SK-N-SH (cell line): ENCODE data around the gene TM9SF3. TPM values are rescaled to one million over a fixed set of nuclear protein-coding genes. Genes with fewer than 3 reads are reported as not detected.

Experiments
- CTCF ChIA-PET: fragments of 300-600, 350-600 bp; formaldehyde crosslinking; extraction: SDS; loops from one replicate; lab custom pipeline; 2021; lab: Yijun Ruan, JAX
- POLR2A ChIA-PET: fragments of 350-600 bp; sonication (Branson Sonifier 250); formaldehyde crosslinking; extraction: SDS; loops from one replicate; lab custom pipeline; 2020; ENCODE audit warnings: antibody characterized with exemption, inconsistent platforms; lab: Yijun Ruan, JAX
- DNase-seq: peaks from one replicate; pipeline ENCODE4 v3.0.0; 2012
- H2AFZ ChIP-seq: fragments of 200-600 bp; sonication (generic); 2 replicates; pipeline ENCODE4 v1.8.1; 2016; ENCODE audit warnings: antibody characterized with exemption, mild to moderate bottlenecking, low read depth
- H3F3A ChIP-seq: fragments of 200-600 bp; sonication (generic); replicated peaks from 2 replicates; pipeline ENCODE3; 2016; ENCODE audit warnings: antibody characterized with exemption, mild to moderate bottlenecking; ENCODE audit not compliant: insufficient read depth
- H3K27ac ChIP-seq, 2 experiments: fragments of 200-500 bp in 1 of 2; fragments of 200-600 bp in 1 of 2; sonication (Bioruptor generic) in 1 of 2; sonication (generic), shearing (Covaris generic) in 1 of 2; 2 replicates each; pipeline versions ENCODE4 v1.5.1 to v1.6.1; 2014 to 2016; ENCODE audit warnings: low read depth in 2 of 2, inconsistent platforms in 1 of 2, low read length in 1 of 2, mild to moderate bottlenecking in 1 of 2, mixed read lengths in 1 of 2
- H3K27me3 ChIP-seq: fragments of 200-600 bp; sonication (generic), shearing (Covaris generic); 2 replicates; pipeline ENCODE4 v1.6.1; 2016; ENCODE audit warnings: mixed run types; ENCODE audit not compliant: insufficient read depth
- H3K36me3 ChIP-seq, 2 experiments: fragments of 200-500 bp in 1 of 2; fragments of 200-600 bp in 1 of 2; sonication (Bioruptor generic) in 1 of 2; sonication (generic) in 1 of 2; replicated peaks in 1 of 2; 2 replicates each; pipeline versions ENCODE3 to v1.5.1; 2014 to 2016; ENCODE audit warnings: low read length in 1 of 2, mild to moderate bottlenecking in 1 of 2; ENCODE audit not compliant: insufficient read depth in 2 of 2, control insufficient read depth in 1 of 2
- H3K4me1 ChIP-seq, 2 experiments: fragments of 200-500 bp in 1 of 2; fragments of 200-600 bp in 1 of 2; sonication (Bioruptor generic) in 1 of 2; sonication (generic), shearing (Covaris generic) in 1 of 2; 2 replicates each; pipeline versions ENCODE4 v1.5.1 to v1.6.1; 2014 to 2016; ENCODE audit warnings: low read depth in 1 of 2, low read length in 1 of 2, mixed run types in 1 of 2; ENCODE audit not compliant: insufficient read depth in 2 of 2, control insufficient read depth in 1 of 2
- H3K4me2 ChIP-seq: fragments of 200-600 bp; sonication (generic), shearing (Covaris generic); 2 replicates; pipeline ENCODE4 v1.6.1; 2017; ENCODE audit warnings: mixed run types
- H3K4me3 ChIP-seq, 2 experiments: fragments of 200-500 bp in 1 of 2; fragments of 200-600 bp in 1 of 2; sonication (Bioruptor generic) in 1 of 2; sonication (generic), shearing (Covaris generic) in 1 of 2; 2 replicates each; pipeline versions ENCODE4 v1.5.1 to v1.8.1; 2014 to 2016; ENCODE audit warnings: low read depth in 2 of 2, inconsistent platforms in 1 of 2, low read length in 1 of 2, mild to moderate bottlenecking in 1 of 2, mixed read lengths in 1 of 2, moderate library complexity in 1 of 2
- H3K79me2 ChIP-seq: fragments of 200-600 bp; sonication (generic); 2 replicates; pipeline ENCODE4 v1.8.1; 2017; ENCODE audit warnings: mild to moderate bottlenecking; ENCODE audit not compliant: insufficient read depth
- H3K9ac ChIP-seq: fragments of 200-600 bp; sonication (generic); 2 replicates; pipeline ENCODE4 v1.6.1; 2017; ENCODE audit warnings: mixed run types
- H3K9me2 ChIP-seq: fragments of 200-600 bp; sonication (generic); 2 replicates; pipeline ENCODE4 v1.6.1; 2017; ENCODE audit warnings: mixed run types
- H3K9me3 ChIP-seq: fragments of 200-600 bp; sonication (generic); 2 replicates; pipeline ENCODE4 v1.6.1; 2017; ENCODE audit warnings: mixed run types, mild to moderate bottlenecking, moderate library complexity
- H4K20me1 ChIP-seq: fragments of 200-600 bp; sonication (generic); 2 replicates; pipeline ENCODE4 v1.6.1; 2017; ENCODE audit warnings: mild to moderate bottlenecking, mixed run types; ENCODE audit not compliant: insufficient read depth
- EP300 ChIP-seq, 2 experiments: IDR thresholded peaks; 2 replicates each; pipeline versions ENCODE4 v1.4.0 to v1.6.1; 2012; ENCODE audit warnings: borderline replicate concordance in 1 of 2, low read depth in 1 of 2, low read length in 1 of 2
- EZH2phosphoT487 ChIP-seq: fragments of 200-600 bp; sonication (generic); IDR thresholded peaks from 2 replicates; pipeline ENCODE4 v1.6.1; 2017; ENCODE audit warnings: low read depth, mixed run types, mild to moderate bottlenecking, antibody characterized with exemption, moderate library complexity, borderline replicate concordance
- FOSL2 ChIP-seq: IDR thresholded peaks from 2 replicates; pipeline ENCODE4 v1.4.0; 2012; ENCODE audit warnings: low read depth, mild to moderate bottlenecking, moderate library complexity, borderline replicate concordance
- FOXM1 ChIP-seq: IDR thresholded peaks from 2 replicates; pipeline ENCODE4 v1.4.0; 2012; ENCODE audit warnings: low read depth, mild to moderate bottlenecking
- GABPA ChIP-seq: IDR thresholded peaks from 2 replicates; pipeline ENCODE4 v1.4.0; 2012; ENCODE audit warnings: low read depth, mild to moderate bottlenecking
- GATA2 ChIP-seq: sonication (generic); formaldehyde crosslinking; IDR thresholded peaks from 2 replicates; pipeline ENCODE4 v1.5.0; 2020; ENCODE audit warnings: mild to moderate bottlenecking, missing genetic modification reagents
- JUND ChIP-seq: IDR thresholded peaks from 2 replicates; pipeline ENCODE4 v1.4.0; 2012
- MEF2A ChIP-seq: IDR thresholded peaks from 2 replicates; pipeline ENCODE4 v1.4.0; 2012; ENCODE audit warnings: low read depth, borderline replicate concordance
- NRF1 ChIP-seq: IDR thresholded peaks from 2 replicates; pipeline ENCODE4 v1.6.1; 2012; ENCODE audit warnings: low read depth, mild to moderate bottlenecking, low read length
- POLR2AphosphoS5 ChIP-seq: IDR thresholded peaks from 2 replicates; pipeline ENCODE4 v1.6.1; 2012; ENCODE audit warnings: low read depth, low read length
- RAD21 ChIP-seq: IDR thresholded peaks from 2 replicates; pipeline ENCODE4 v1.6.1; 2012; ENCODE audit warnings: mild to moderate bottlenecking, low read length
- RCOR1 ChIP-seq: fragments of 150-350 bp; IDR thresholded peaks from 2 replicates; pipeline ENCODE4 v1.6.1; 2017; ENCODE audit warnings: antibody characterized with exemption, low read length
- RFX5 ChIP-seq: IDR thresholded peaks from 2 replicates; pipeline ENCODE4 v1.6.1; 2012; ENCODE audit warnings: mild to moderate bottlenecking, improper control_type of control experiment, low read length
- RXRA ChIP-seq: IDR thresholded peaks from 2 replicates; pipeline ENCODE4 v1.4.0; 2012; ENCODE audit warnings: low read depth, mild to moderate bottlenecking, borderline replicate concordance
- SIN3A ChIP-seq: IDR thresholded peaks from 2 replicates; pipeline ENCODE4 v1.6.1; 2012; ENCODE audit warnings: low read depth, mild to moderate bottlenecking, low read length, moderate library complexity, borderline replicate concordance
- TCF12 ChIP-seq: IDR thresholded peaks from 2 replicates; pipeline ENCODE4 v1.4.0; 2012
- TEAD4 ChIP-seq: IDR thresholded peaks from 2 replicates; pipeline ENCODE4 v1.4.0; 2012; ENCODE audit warnings: mild to moderate bottlenecking, borderline replicate concordance; ENCODE audit not compliant: insufficient read depth
- YY1 ChIP-seq: IDR thresholded peaks from 2 replicates; pipeline ENCODE4 v1.4.0; 2012; ENCODE audit warnings: low read depth, mild to moderate bottlenecking
- WGBS: methylation state at CpG from one replicate; pipeline ENCODE4 v1.1.6; 2017; ENCODE audit warnings: low lambda C conversion rate; 5-methylcytosine and 5-hydroxymethylcytosine counted together
- polyA plus RNA-seq, 3 experiments: library from polyadenylated mRNA; depleted of rRNA; stranded (reverse); fragments of >200 nt; gene quantifications; 2 replicates each; pipeline ENCODE4 v1.2.3, GENCODE V29; 2012
- TF ChIP-seq, protein P1 (sequence below): fragments of 150-350 bp; IDR thresholded peaks from 2 replicates; pipeline ENCODE4 v1.6.1; 2016; ENCODE audit warnings: mild to moderate bottlenecking, low read depth, low read length
- TF ChIP-seq, protein P2 (sequence below): IDR thresholded peaks from 2 replicates; pipeline ENCODE4 v1.4.0; 2012; ENCODE audit warnings: low read depth, borderline replicate concordance
- TF ChIP-seq, protein P3 (sequence below): fragments of 150-350 bp; IDR thresholded peaks from 2 replicates; pipeline ENCODE4 v1.6.1; 2017; ENCODE audit warnings: antibody characterized with exemption, low read length, low read depth, borderline replicate concordance
- TF ChIP-seq, protein P4 (sequence below): fragments of 200-600 bp; sonication (generic); IDR thresholded peaks from 2 replicates; pipeline ENCODE4 v1.6.1; 2017; ENCODE audit warnings: antibody characterized with exemption, mild to moderate bottlenecking, moderate library complexity

Gene TM9SF3
- polyA plus RNA-seq, 1 of the 3 experiments (the other 2 are of a cell fraction): 24.9 TPM

DNA sequence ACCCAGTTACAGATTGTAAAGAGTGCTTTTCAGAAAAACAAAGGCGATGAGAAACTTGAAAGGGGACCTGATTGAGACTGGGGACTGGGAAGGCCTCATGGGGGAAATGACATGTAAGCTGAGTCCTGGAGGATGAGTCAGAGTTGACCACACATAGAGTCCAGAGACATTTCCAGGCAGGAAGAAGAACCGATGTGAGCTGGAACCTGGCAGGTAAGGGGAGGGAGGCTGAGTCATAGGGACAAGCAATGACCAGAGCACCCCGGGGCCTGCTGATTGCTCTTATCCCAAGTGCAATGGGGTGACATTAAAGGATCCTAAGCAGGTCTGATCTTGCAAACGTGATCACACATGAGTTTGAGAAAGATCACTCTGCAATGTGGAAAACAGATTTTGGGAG is 84.8 kb downstream of the TM9SF3 start:
- Histone ChIP-seq H3K4me1 (peaks cover 0 to 4% of the 10 kb centered on the region in 2 experiments; a peak in 1 of 4 replicates), H4K20me1 (no peaks in the 10 kb centered on the region), H3K9ac (no peak overlapping the region), H3K4me3 (no peak overlapping the region), H3K79me2 (no peaks in the 10 kb centered on the region), H3K4me2 (no peak overlapping the region; the same call in 1 of the 2 replicates), H2AFZ (no peak overlapping the region), H3K36me3 (no peaks in the 10 kb centered on the region), H3K27me3 (no peaks in the 10 kb centered on the region), H3K9me2 (no peaks in the 10 kb centered on the region), H3K27ac (no peak overlapping the region), H3F3A (no peaks in the 10 kb centered on the region), H3K9me3 (no peaks in the 10 kb centered on the region)
- WGBS: 55% methylated on average over 4 of the region's 4 CpGs
- DNase-seq: no peak
- CTCF ChIA-PET: interaction anchor here (0.8 to 3.9 kb wide), 9 partner anchors 9 to 273 kb away, joined by 3 to 25 read pairs (median 5); partner anchors contain the start of gene TLL2
- TF ChIP-seq SIN3A: no peak
- TF ChIP-seq POLR2AphosphoS5: no peak
- TF ChIP-seq, protein P1, sequence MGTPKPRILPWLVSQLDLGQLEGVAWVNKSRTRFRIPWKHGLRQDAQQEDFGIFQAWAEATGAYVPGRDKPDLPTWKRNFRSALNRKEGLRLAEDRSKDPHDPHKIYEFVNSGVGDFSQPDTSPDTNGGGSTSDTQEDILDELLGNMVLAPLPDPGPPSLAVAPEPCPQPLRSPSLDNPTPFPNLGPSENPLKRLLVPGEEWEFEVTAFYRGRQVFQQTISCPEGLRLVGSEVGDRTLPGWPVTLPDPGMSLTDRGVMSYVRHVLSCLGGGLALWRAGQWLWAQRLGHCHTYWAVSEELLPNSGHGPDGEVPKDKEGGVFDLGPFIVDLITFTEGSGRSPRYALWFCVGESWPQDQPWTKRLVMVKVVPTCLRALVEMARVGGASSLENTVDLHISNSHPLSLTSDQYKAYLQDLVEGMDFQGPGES: no peak
- TF ChIP-seq RCOR1: no peak
- TF ChIP-seq JUND: no peak
- POLR2A ChIA-PET: no interaction called here

DNA sequence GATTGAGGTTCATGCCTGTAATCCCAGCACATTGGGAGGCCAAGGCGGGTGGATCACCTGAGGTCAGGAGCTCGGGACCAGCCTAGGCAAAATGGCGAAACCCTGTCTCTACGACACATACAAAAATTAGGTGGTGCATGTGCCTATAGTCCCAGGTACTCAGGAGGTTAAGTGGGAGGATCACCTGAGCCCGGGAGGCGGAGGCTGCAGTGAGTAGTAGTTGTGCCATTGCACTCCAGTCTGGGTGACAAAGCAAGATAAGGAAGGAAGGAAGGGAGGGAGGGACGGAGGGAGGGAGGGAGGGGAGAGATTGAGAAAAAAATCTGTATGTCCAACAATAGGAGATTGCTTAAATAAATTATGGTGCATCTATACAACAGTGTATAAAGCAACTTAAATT is 86.3 kb downstream of the TM9SF3 start:
- Histone ChIP-seq H3K4me1 (peaks cover 0 to 4% of the 10 kb centered on the region in 2 experiments; a peak in 1 of 4 replicates), H3K4me2 (no peak overlapping the region), H3K79me2 (no peaks in the 10 kb centered on the region), H3K9me2 (no peaks in the 10 kb centered on the region), H3F3A (no peaks in the 10 kb centered on the region), H3K9ac (no peak overlapping the region), H2AFZ (no peak overlapping the region), H3K9me3 (no peaks in the 10 kb centered on the region), H3K4me3 (no peak overlapping the region), H4K20me1 (no peaks in the 10 kb centered on the region), H3K36me3 (no peaks in the 10 kb centered on the region), H3K27ac (no peak overlapping the region), H3K27me3 (no peaks in the 10 kb centered on the region)
- TF ChIP-seq NRF1 (no peak), FOXM1 (no peak), RAD21 (no peak), YY1 (no peak), RFX5 (no peak), FOSL2 (no peak), RXRA (no peak), RCOR1 (no peak), JUND (no peak), EZH2phosphoT487 (no peak), TEAD4 (no peak), TCF12 (no peak), GATA2 (CRISPR knock-in tag) (no peak), GABPA (no peak), EP300 (IDR thresholded peaks at IDR 0.05; ENCODE audit: borderline replicate concordance in 1 of 2, low read depth in 1 of 2, low read length in 1 of 2) (no peak), MEF2A (no peak)
- TF ChIP-seq, protein P2, sequence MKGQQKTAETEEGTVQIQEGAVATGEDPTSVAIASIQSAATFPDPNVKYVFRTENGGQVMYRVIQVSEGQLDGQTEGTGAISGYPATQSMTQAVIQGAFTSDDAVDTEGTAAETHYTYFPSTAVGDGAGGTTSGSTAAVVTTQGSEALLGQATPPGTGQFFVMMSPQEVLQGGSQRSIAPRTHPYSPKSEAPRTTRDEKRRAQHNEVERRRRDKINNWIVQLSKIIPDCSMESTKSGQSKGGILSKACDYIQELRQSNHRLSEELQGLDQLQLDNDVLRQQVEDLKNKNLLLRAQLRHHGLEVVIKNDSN: no peak
- TF ChIP-seq, protein P3, sequence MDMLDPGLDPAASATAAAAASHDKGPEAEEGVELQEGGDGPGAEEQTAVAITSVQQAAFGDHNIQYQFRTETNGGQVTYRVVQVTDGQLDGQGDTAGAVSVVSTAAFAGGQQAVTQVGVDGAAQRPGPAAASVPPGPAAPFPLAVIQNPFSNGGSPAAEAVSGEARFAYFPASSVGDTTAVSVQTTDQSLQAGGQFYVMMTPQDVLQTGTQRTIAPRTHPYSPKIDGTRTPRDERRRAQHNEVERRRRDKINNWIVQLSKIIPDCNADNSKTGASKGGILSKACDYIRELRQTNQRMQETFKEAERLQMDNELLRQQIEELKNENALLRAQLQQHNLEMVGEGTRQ: no peak
- TF ChIP-seq, protein P1: no peak
- TF ChIP-seq, protein P4, sequence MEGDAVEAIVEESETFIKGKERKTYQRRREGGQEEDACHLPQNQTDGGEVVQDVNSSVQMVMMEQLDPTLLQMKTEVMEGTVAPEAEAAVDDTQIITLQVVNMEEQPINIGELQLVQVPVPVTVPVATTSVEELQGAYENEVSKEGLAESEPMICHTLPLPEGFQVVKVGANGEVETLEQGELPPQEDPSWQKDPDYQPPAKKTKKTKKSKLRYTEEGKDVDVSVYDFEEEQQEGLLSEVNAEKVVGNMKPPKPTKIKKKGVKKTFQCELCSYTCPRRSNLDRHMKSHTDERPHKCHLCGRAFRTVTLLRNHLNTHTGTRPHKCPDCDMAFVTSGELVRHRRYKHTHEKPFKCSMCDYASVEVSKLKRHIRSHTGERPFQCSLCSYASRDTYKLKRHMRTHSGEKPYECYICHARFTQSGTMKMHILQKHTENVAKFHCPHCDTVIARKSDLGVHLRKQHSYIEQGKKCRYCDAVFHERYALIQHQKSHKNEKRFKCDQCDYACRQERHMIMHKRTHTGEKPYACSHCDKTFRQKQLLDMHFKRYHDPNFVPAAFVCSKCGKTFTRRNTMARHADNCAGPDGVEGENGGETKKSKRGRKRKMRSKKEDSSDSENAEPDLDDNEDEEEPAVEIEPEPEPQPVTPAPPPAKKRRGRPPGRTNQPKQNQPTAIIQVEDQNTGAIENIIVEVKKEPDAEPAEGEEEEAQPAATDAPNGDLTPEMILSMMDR: no peak
- ChIA-PET CTCF (interaction anchor here (3.1 to 3.9 kb wide), 3 partner anchors 9 to 105 kb away, joined by 14 to 25 read pairs (median 14); no protein-coding TSS in a partner anchor), POLR2A (no interaction called here)
- no peak for DNase-seq
- WGBS: 79% methylated on average over 7 of the region's 7 CpGs
